Cerebellar nuclear complex (tissue), 1 donor: Measurements from ENCODE around the gene HIPK2.

Experiments
- DNase-seq, 2 experiments: peaks; one replicate each; lab custom pipeline; 2025; lab: John Stamatoyannopoulos, UW

Gene HIPK2

GRCh38 chr7:139783647-139784385 lies 6.0 kb upstream of the HIPK2 start:
- no peak for DNase-seq

DNA sequence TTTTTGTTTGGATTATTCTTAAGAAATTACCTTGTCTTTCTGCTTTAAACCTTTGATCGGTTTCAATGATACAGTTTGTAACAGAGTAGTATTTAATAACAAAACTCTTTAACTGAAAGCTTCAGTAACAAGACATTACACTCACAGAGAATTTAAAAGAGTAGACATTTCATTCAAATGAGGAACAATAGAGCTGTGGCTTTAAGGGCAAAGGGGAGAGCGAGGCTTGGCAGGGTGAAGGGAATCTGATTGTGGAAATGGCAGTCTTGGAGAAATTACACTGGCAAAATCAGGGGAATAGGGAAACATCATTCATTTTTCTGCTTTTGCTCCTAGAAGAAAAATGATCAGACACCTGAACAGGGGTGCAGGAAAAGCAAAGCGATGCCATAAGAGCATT lies 5.1 kb upstream of the HIPK2 start:
- DNase-seq: no peak

DNA sequence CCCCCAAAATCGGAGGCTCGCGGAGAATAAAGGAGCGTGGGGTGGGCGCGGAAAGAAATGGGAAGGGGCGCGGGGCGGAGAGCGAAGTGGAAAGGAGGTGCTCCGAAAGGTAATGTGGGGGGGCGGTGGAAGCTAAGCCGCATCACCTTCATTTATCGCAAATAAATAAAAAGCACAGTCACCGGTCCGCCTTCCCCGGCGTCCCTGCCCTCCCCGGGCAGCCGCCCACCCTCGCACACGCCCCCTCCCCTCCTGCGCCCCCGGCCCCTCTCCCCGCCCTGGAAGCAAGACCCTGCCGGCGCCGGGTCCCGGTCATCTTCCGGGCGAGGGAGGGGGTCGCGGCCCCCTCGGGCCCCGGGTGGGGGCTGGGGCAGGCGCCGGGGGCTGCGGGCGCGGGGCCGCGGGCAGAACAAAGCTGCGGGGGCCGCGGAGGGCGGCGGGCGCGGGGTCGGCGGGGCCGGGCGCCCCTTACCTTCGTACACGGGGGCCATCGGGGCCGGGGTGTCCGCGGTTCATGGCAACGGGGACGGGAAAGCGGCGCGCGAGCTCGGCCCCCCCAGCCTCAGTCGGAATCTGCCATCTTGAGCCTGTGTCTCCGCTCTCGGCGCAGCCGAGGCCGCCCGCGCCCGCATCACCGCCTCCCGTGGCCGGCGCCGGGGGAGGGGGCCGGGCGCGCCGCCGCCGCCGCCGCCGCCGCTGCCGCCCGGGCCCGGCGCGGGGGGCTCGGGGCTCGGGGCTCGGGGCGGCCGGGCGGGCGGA lies 486 bp downstream of the HIPK2 start:
- no peak for DNase-seq

DNA sequence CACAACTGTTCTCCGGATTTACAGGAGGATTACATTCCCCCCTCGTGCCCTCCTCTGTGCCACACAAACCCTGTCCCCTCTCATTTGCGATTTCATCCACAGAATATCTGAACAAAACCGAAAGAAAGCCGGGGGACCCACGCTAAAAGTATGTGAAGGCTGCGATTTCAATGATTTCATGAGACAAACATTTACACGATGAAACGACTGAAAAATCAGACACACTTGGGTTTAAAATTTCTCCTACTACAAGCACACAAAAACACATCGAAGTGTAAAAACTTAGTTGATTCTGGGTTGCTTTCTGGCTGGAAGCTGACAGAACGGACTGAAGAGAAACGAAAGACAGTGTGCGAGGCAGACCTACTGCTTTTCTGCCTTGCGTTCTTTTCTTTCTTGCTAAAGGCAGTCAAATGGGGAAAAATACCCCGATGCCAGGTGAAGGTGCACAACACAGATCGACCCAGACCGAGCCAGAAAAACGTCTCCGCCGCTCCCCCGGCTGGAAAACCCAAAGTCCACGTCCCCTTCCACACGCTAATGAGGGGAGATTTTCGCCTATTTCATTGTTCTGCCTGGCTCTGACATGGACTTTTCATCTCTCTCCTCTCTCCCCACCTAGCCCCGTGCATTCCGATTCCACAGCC lies 1.2 kb downstream of the HIPK2 start:
- DNase-seq: no peak

DNA sequence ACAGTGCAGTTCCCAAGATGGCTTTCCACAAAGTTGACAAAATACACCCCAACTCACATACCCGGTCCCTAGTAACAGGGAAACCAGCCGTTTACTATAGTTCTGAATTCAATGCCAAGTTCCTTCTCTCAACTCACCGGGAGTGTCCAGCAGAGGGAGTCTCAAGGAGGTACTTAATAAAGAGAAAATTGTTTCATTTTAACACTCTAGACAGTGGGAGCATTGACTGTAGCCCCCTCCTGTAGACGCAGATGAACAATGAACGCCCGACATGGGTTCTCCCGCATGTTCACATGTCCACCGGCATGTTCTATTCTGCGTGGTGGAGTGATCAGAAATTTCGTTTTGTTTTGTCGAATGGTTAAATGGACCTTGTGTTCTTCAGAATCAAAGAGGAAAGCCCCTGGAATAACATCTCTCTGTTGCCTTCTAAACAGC lies 1.9 kb downstream of the HIPK2 start:
- peak in 1 of 2 experiments; percentile 12 for DNase-seq

DNA sequence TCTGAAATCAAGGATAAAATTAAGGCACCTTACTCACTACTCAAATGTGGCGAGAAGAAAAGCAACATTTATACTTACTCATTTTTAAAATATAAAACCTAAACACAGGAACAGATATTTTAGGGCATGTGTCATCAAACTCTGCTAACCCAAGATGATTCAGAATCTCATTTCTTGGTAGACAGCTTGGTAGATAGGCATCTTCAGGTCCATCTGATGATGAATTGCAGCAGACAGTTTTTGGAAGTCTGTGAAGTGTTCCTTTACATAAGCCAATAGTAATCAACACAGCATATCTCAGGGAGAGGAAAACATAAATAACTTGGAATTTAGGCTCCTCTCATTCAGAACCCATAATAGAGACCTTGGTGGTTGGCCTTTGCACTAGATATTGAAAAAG lies 3.4 kb downstream of the HIPK2 start:
- no peak for DNase-seq

- no peak for DNase-seq
Observed at GRCh38 chr7:139773371-139773770, 4.4 kb downstream of the HIPK2 start.

DNA sequence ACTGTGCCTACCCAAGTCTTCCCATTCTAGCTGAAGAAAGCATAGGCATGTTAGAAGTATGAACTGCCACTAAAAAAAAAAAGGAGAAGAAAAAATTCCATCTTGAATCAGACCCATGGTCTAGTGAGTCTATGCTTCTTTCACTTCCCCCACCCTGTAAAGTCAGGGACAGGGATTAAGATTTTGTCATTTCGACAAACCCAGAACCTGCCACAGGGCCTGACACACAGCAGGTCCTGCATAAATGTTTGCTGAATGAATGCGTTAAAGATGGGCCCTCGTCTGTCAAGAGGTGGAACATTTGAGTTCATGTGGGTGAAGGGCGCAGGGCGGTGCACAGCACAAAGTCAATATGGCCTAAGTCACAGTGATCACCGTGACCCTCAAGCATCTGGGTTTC lies 4.9 kb downstream of the HIPK2 start:
- no peak for DNase-seq

DNA sequence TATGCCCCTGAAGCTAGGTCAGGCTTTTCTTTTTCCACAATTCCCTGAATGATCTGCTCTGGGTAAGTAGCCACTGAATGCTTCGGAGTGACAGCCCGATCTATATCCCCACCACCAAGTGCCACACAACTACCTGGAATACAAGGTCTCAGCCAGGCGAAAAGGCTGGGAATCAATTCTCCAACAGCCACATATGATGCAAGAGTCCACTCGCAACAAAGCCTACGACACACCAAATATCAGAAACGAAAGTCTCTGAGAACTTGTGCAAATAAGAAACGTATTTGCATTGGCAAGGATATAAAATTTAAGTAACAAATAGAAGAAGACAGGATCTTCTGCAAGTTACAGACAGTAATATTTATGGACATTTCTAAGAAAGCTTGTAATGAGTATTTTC lies 5.7 kb downstream of the HIPK2 start:
- no peak for DNase-seq

DNA sequence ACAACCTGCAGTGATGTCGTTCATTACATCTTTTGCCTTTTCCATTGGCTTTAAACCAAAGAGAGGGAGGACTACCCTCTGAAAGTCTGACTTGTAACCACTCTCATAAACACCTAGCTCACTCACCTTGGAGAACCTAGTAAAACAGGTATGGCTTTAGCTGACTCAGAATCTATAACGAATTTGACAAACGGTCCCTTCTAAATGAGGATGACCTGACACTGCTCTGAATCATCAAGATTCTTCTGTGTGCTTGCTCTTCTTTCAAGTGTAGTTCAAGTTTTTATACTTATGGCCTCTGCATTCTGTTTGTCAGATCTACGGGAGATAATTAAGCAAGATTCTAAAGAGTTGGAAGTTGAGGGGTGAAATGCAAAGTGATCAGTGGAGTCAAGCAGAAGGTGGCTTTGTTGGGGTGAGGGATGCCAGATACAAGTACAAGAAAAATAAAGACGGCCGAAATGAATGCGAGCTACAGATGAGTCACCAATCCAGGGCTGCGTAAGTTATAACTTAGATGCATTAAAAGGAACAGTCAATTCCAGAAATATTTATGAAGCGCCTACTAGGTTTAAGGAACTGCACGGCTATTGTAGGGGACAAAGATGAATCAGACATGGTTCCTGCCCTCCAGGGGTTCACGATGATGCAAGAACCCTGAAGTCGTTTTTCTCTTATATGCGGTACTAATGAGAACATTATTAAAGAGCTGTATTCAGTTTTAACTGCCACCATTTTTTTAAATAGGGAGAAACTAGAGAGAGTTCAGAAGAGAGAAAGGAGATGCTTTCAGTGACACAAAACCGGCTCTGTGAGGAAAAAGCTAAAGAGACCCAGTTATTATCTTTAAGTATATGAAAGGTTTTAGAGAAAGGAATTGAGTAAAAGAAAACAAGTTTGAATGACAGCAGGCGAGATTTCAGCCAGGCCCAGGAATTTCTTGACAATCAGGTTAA lies 6.5 kb downstream of the HIPK2 start:
- no peak for DNase-seq

DNA sequence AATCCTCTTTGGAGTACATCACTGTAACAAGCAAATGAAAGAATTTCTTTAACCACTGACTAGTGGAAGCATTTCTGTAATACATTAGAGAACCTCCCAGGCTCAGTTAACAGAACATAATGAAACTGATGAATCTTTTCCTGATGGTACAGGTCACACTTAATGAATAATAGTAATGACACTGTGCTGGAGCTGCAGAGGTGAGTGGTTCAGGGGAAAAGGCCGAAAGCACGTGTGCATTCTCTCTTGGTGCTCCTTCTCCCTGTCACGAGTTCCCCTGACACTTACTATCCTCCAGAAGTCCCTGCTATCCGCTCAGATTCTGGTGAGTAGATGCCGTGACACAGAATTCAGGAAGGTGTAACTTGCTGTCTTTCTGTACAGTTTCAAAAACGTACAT lies 8.0 kb downstream of the HIPK2 start:
- no peak for DNase-seq

GRCh38 chr7:139769066-139769465 lies 8.7 kb downstream of the HIPK2 start:
- DNase-seq: no peak

GRCh38 chr7:139768249-139768824 lies 9.5 kb downstream of the HIPK2 start:
- no peak for DNase-seq

GRCh38 chr7:139767561-139767982 lies 10.2 kb downstream of the HIPK2 start:
- no peak for DNase-seq

- no peak for DNase-seq
Observed at GRCh38 chr7:139765143-139765542, 12.7 kb downstream of the HIPK2 start.

DNA sequence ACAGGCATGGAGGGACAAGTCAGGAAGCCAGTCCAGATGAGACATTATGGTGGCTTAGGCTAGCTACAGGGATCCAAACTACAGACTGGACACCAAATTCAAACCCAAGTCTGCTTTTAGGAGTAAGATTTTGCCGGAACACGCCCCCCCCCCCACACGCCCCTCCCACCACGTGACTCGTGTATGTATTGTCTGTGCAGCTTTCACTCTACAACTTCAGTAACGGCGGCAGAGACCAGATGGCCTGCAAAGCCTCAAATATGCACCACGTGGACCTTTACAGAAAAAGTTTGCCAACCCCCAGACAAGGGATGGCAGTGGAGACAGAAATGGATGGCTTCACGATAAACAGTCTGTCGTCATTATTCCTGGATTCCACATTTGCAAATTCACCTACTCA lies 14.5 kb downstream of the HIPK2 start:
- DNase-seq: no peak

- DNase-seq: no peak
Observed at GRCh38 chr7:139762886-139763285, 14.9 kb downstream of the HIPK2 start.

- no peak for DNase-seq
Observed at GRCh38 chr7:139758388-139758787, 19.4 kb downstream of the HIPK2 start.

DNA sequence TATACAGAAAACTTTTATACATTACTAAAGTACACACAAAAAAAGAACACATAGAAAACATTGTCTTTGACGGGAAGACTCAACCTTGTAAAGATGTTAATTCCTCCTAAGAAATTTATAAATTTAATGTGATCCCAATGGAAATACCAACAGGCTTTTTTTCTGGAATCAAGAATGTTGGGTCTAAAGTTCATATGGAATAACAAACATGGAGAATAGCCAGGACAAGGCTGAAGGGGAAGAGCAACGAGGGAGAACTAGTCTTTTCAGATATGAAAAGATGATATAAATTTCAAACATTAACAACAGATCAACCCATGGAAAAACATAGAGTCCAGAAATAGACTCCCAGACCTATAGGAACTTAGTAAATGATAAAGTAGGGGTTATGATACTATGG lies 19.8 kb downstream of the HIPK2 start:
- DNase-seq: no peak

DNA sequence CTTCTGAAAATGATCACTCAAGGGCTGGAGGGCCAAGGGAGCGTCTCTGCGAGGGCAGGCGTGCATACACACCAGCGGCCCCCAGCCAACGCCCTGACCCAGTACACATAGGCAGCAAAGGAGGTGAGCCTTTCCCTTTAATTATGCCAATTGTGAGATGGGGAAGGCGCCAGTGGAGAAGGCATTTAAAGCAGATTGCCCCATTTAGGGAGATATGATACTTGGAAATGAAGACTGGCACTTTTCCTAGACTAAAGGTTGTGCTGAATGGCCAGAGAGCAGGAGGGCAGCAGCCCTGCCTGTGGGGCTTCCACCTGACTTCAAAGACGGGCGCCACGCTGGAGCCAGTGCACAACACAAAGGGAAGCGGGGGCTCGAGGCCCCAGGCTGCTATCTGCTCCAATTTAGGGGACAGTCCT lies 24.1 kb downstream of the HIPK2 start:
- DNase-seq: no peak

GRCh38 chr7:139753081-139753692 lies 24.6 kb downstream of the HIPK2 start:
- DNase-seq: no peak
